PC-9 (cell line): ENCODE measurements around the gene RNF212.

Experiments
- CTCF ChIP-seq: fragments of 200-600 bp; sonication (generic); conservative IDR thresholded peaks from 2 replicates; pipeline ENCODE4 v1.6.1; 2017; ENCODE audit warnings: mixed run types, antibody characterized with exemption, mild to moderate bottlenecking, moderate library complexity
- EZH2 ChIP-seq: fragments of 200-600 bp; sonication (generic); IDR thresholded peaks from 2 replicates; pipeline ENCODE4 v1.8.0; 2017; ENCODE audit warnings: antibody characterized with exemption, low read depth

- TF ChIP-seq CTCF (no peak), EZH2 (no peak)
These were observed 68.2 kb downstream of the RNF212 start for GRCh38 chr4:1045193-1045594.
